SH-SY5Y (cell line): ENCODE results near the gene SPATA6.

Experiments
- GATA2 ChIP-seq: IDR thresholded peaks from 2 replicates; pipeline ENCODE4 v1.6.1; 2011; ENCODE audit warnings: mild to moderate bottlenecking, low read depth, low read length
- GATA3 ChIP-seq: IDR thresholded peaks from 2 replicates; pipeline ENCODE4 v1.6.1; 2011; ENCODE audit warnings: low read depth, mild to moderate bottlenecking, low read length, moderate library complexity

SPATA6 gene

GRCh38 chr1:48309564-48310082, 162.4 kb downstream of the SPATA6 start:
- TF ChIP-seq GATA2, result no peak
- no peak for TF ChIP-seq GATA3

- TF ChIP-seq GATA3, result no peak
- TF ChIP-seq GATA2, result no peak
Measured at GRCh38 chr1:48302652-48303051, 169.4 kb downstream of the SPATA6 start.

GRCh38 chr1:48294656-48295055, 177.3 kb downstream of the SPATA6 start:
- TF ChIP-seq GATA2, result no peak
- no peak for TF ChIP-seq GATA3

GRCh38 chr1:48292706-48293105, 179.3 kb downstream of the SPATA6 start:
- no peak for TF ChIP-seq GATA3
- TF ChIP-seq GATA2, result no peak

GRCh38 chr1:48291421-48291820, 180.6 kb downstream of the SPATA6 start:
- TF ChIP-seq GATA3 (no peak), GATA2 (no peak)

GRCh38 chr1:48285525-48285924, 186.5 kb downstream of the SPATA6 start:
- TF ChIP-seq GATA3 (no peak), GATA2 (no peak)

- TF ChIP-seq GATA2 (no peak), GATA3 (no peak)
Measured at GRCh38 chr1:48266576-48266975, 205.4 kb downstream of the SPATA6 start.

- no peak for TF ChIP-seq GATA2
- no peak for TF ChIP-seq GATA3
Measured at GRCh38 chr1:48263041-48263440, 209.0 kb downstream of the SPATA6 start.

- TF ChIP-seq GATA2 (no peak), GATA3 (no peak)
Measured at GRCh38 chr1:48261881-48262400, 210.1 kb downstream of the SPATA6 start.

GRCh38 chr1:48258106-48258505, 213.9 kb downstream of the SPATA6 start:
- TF ChIP-seq GATA2 (no peak), GATA3 (no peak)

GRCh38 chr1:48254254-48254653, 217.8 kb downstream of the SPATA6 start:
- no peak for TF ChIP-seq GATA3
- TF ChIP-seq GATA2, result no peak

GRCh38 chr1:48251821-48252220, 220.2 kb downstream of the SPATA6 start:
- TF ChIP-seq GATA3, result no peak
- TF ChIP-seq GATA2, result no peak

GRCh38 chr1:48251323-48251722, 220.7 kb downstream of the SPATA6 start:
- no peak for TF ChIP-seq GATA2
- no peak for TF ChIP-seq GATA3

GRCh38 chr1:48250572-48250971, 221.4 kb downstream of the SPATA6 start:
- TF ChIP-seq GATA2, result no peak
- TF ChIP-seq GATA3, result no peak

GRCh38 chr1:48249868-48250267, 222.1 kb downstream of the SPATA6 start:
- TF ChIP-seq GATA3 (no peak), GATA2 (no peak)

GRCh38 chr1:48248356-48248755, 223.6 kb downstream of the SPATA6 start:
- TF ChIP-seq GATA3, result no peak
- no peak for TF ChIP-seq GATA2

- TF ChIP-seq GATA2, result no peak
- no peak for TF ChIP-seq GATA3
Measured at GRCh38 chr1:48246727-48247126, 225.3 kb downstream of the SPATA6 start.
